HL-60 (cell line): ENCODE measurements around the gene FMNL3.

Source experiments
- DNase-seq, 2 experiments: peaks; one replicate each; pipeline ENCODE4 v3.0.0-alpha.2; 2010 to 2020; ENCODE audit warnings: low read depth in 1 of 2, low spot score in 1 of 2
- H3K27ac ChIP-seq: fragments of 250-450 bp; sonication (Bioruptor Pico); replicated peaks from 2 replicates; pipeline ENCODE4 v1.5.1; 2020; ENCODE audit warnings: mild to moderate bottlenecking, moderate library complexity
- H3K27me3 ChIP-seq: fragments of 250-450 bp; sonication (Bioruptor Pico); 2 replicates; pipeline ENCODE4 v1.5.1; 2021; ENCODE audit warnings: mild to moderate bottlenecking, moderate library complexity; ENCODE audit not compliant: insufficient read depth, poor library complexity, severe bottlenecking
- H3K4me3 ChIP-seq: replicated peaks from 2 replicates; pipeline ENCODE4 v1.5.1; 2011; ENCODE audit warnings: mild to moderate bottlenecking, control low read depth, low read length; ENCODE audit not compliant: insufficient read depth
- GABPA ChIP-seq: IDR thresholded peaks from 2 replicates; pipeline ENCODE4 v1.6.1; 2012; ENCODE audit warnings: low read depth
- POLR2AphosphoS5 ChIP-seq: IDR thresholded peaks from 2 replicates; pipeline ENCODE4 v1.6.1; 2012; ENCODE audit warnings: low read depth
- SPI1 ChIP-seq: IDR thresholded peaks from 2 replicates; pipeline ENCODE4 v1.6.1; 2012; ENCODE audit warnings: low read depth, mild to moderate bottlenecking, borderline replicate concordance
- TF ChIP-seq, protein P1 (sequence below): IDR thresholded peaks from 2 replicates; pipeline ENCODE4 v1.6.1; 2012; ENCODE audit warnings: low read depth; ENCODE audit not compliant: insufficient replicate concordance
- TF ChIP-seq, protein P2 (sequence below): IDR thresholded peaks from one replicate; pipeline ENCODE4 v1.5.1; 2011; ENCODE audit warnings: low read length, control low read depth, inconsistent platforms; ENCODE audit not compliant: insufficient read depth

FMNL3 gene

DNA sequence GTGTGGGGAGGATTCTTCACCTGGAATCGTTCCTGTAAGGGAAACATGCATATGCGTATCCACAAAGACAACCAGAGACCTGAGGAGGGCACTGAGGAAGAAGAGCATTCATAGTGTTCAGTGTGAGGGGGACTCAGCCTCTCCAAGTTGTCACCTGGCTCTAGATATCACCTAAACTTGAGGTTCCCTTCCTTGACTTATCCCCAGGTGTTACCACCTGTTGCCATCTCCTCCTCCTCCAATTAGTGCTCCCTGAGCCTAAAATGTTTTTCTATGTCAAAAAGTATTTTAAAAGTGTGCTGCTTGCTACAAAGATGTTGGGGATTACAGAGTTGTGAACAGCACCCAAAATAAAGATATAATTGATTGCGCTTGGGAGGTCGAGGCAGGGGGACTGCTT is 41.0 kb downstream of the FMNL3 start:
- H3K27ac ChIP-seq = no peak overlapping the region
- TF ChIP-seq GABPA (no peak), POLR2AphosphoS5 (no peak), SPI1 (no peak)
- TF ChIP-seq, protein P1, sequence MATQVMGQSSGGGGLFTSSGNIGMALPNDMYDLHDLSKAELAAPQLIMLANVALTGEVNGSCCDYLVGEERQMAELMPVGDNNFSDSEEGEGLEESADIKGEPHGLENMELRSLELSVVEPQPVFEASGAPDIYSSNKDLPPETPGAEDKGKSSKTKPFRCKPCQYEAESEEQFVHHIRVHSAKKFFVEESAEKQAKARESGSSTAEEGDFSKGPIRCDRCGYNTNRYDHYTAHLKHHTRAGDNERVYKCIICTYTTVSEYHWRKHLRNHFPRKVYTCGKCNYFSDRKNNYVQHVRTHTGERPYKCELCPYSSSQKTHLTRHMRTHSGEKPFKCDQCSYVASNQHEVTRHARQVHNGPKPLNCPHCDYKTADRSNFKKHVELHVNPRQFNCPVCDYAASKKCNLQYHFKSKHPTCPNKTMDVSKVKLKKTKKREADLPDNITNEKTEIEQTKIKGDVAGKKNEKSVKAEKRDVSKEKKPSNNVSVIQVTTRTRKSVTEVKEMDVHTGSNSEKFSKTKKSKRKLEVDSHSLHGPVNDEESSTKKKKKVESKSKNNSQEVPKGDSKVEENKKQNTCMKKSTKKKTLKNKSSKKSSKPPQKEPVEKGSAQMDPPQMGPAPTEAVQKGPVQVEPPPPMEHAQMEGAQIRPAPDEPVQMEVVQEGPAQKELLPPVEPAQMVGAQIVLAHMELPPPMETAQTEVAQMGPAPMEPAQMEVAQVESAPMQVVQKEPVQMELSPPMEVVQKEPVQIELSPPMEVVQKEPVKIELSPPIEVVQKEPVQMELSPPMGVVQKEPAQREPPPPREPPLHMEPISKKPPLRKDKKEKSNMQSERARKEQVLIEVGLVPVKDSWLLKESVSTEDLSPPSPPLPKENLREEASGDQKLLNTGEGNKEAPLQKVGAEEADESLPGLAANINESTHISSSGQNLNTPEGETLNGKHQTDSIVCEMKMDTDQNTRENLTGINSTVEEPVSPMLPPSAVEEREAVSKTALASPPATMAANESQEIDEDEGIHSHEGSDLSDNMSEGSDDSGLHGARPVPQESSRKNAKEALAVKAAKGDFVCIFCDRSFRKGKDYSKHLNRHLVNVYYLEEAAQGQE = no peak
- TF ChIP-seq, protein P2, sequence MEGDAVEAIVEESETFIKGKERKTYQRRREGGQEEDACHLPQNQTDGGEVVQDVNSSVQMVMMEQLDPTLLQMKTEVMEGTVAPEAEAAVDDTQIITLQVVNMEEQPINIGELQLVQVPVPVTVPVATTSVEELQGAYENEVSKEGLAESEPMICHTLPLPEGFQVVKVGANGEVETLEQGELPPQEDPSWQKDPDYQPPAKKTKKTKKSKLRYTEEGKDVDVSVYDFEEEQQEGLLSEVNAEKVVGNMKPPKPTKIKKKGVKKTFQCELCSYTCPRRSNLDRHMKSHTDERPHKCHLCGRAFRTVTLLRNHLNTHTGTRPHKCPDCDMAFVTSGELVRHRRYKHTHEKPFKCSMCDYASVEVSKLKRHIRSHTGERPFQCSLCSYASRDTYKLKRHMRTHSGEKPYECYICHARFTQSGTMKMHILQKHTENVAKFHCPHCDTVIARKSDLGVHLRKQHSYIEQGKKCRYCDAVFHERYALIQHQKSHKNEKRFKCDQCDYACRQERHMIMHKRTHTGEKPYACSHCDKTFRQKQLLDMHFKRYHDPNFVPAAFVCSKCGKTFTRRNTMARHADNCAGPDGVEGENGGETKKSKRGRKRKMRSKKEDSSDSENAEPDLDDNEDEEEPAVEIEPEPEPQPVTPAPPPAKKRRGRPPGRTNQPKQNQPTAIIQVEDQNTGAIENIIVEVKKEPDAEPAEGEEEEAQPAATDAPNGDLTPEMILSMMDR = no peak
- H3K27me3 ChIP-seq = no peaks in the 10 kb centered on the region
- H3K4me3 ChIP-seq = no peak overlapping the region
- no peak for DNase-seq

DNA sequence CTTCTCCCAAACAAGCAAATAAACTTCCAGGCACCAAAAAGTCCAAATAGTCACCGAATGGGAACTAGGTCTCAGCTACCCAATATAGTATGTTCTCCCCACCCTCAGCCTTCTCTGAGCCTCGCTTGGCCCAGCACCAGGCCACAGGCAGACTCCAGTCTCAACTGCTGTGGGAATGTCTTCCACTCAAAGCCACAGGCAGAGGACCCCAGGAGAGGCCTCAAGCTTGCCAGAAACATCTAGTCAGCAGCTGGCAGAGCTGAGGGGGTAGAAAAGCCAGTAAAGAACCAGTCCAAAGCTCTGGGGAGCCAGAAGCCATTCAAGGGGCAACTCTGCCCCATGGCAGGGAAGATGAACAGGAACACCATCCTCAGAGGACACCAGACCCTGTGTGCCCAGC is 41.8 kb downstream of the FMNL3 start:
- DNase-seq = no peak
- Histone ChIP-seq H3K27ac (no peak overlapping the region), H3K4me3 (no peak overlapping the region), H3K27me3 (no peaks in the 10 kb centered on the region)
- no peak for TF ChIP-seq POLR2AphosphoS5
- no peak for TF ChIP-seq SPI1
- no peak for TF ChIP-seq GABPA
- TF ChIP-seq, protein P2 = no peak
- TF ChIP-seq, protein P1 = no peak

DNA sequence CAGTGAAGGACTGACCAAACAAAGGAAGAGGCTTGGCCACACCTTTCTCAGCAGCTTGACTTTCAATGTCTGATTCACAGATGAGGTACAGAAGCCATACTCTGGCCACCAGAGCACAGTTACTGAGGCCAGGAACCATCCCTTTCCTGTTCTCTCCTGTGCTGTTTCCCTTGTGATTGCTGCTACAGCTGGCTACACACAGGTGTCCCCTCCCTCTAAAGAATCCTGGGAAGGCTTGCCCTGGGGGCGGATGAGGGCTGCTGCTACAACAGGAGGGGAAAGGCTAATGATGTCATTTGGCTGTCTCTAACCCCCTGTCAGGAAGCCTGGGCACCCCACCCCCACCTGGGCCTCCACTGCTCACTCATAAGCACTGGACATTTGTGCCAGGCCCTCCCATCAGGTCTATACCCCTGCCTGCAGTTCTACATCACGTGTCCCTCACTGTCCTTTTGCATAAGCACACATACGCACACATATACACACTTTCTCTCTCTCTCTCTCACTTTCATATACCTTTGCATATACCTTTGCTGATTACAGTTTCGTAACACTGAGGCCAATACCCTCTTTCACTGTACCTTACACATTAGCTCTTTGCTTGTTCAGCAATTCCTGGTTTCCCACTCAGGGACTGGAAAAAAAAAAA is 42.5 kb downstream of the FMNL3 start:
- Histone ChIP-seq H3K27me3 (no peaks in the 10 kb centered on the region), H3K27ac (peak overlapping the region; percentile 84), H3K4me3 (no peak overlapping the region)
- no peak for DNase-seq
- TF ChIP-seq, protein P1 = no peak
- TF ChIP-seq, protein P2 = no peak
- no peak for TF ChIP-seq GABPA
